GM23248 (cell line): Measurements from ENCODE around the gene NME3.

Experiments used
- EZH2 ChIP-seq: fragments of 200-600 bp; sonication (generic); IDR thresholded peaks from 2 replicates; pipeline ENCODE4 v1.6.1; 2018; ENCODE audit warnings: antibody characterized with exemption, mild to moderate bottlenecking; ENCODE audit not compliant: insufficient read depth, poor library complexity, severe bottlenecking
- EZH2phosphoT487 ChIP-seq: fragments of 200-600 bp; sonication (generic); IDR thresholded peaks from 2 replicates; pipeline ENCODE4 v1.6.1; 2018; ENCODE audit warnings: antibody characterized with exemption, moderate library complexity, mild to moderate bottlenecking, low read depth; ENCODE audit not compliant: insufficient read depth

DNA sequence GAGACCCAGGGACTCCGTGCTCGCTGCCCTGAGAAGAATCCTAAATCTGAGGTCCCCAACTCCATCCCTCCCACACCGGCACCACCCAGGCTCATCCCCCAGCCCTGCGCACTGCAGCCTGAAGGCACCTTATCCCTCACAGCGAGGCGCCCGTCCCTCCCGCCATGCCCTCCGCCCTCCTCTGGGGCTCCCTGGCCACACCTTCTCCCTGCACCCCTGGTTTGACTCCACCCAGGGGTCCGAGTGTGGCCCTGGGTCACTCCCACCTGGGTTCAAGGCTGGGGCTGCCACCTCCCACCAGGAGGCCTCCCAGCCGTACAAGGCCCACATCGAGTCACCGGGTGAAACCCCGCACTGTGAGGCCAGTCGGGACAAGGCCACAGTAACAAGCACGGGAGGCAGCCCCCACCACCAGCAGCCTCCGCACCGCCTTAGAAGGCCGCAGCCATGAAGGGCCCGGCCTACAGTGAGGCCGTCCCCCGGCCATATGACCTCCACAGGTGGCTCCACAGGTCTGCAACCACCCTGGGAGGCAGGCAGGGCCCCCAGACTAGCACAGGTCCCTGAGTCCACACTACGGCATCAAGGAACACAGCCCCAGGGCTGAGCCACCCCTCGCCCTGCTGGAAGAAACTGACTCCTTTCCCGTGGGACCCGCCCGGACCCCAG is 47.0 kb upstream of the NME3 start:
- TF ChIP-seq EZH2phosphoT487 (no peak), EZH2 (no peak)
